Hypothalamus (tissue), 51 donors: ENCODE measurements around the gene ZNF763.
A peak's percentile ranks its signal among the peaks of the same experiment; 100 is the strongest.
"Not testable (repeated sequence)": the region's sequence is repeated elsewhere in the genome, so short reads cannot be mapped to it uniquely, and the experiment has no call there.

Experiments
- DNase-seq, 51 donors: peaks; one replicate each; lab custom pipeline; 2025; lab: John Stamatoyannopoulos, UW

ZNF763 gene

GRCh38 chr19:11970174-11970573, 5.3 kb downstream of the ZNF763 start:
- DNase-seq: no peak

DNA sequence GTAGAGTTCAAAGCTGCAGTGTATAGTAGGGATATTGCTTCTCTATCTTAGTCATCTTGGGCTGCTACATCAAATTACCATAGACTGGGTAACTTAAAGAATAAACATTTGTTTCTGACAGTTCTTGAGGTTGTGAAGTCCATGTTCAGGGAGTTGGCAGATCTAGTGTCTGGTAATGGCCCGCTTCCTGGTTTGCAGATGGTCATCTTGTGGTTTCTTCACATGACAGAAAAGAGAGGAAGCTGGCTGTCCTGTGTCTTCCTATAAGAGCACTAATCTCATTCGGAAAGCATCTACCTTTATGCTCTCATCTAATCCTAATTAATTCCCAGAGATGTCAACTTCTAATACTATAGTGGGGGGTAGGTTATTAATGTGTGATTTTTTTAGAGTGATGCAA, 6.2 kb downstream of the ZNF763 start:
- DNase-seq: peak in 1 of 51 donors; percentile 1

- DNase-seq: no peak
These were observed 8.4 kb downstream of the ZNF763 start for GRCh38 chr19:11973019-11973810.

- no peak for DNase-seq
These were observed 13.8 kb downstream of the ZNF763 start for GRCh38 chr19:11978492-11979100.

DNA sequence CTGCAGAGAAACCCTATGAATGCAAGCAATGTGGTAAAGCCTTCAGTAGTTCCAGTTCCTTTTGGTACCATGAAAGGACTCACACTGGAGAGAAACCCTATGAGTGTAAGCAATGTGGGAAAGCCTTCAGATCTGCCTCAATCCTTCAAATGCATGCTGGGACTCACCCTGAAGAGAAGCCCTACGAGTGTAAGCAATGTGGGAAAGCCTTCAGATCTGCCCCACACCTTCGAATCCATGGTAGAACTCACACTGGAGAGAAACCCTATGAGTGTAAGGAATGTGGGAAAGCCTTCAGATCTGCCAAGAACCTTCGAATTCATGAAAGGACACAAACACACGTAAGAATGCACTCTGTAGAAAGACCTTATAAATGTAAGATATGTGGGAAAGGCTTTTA, 14.7 kb downstream of the ZNF763 start:
- no peak for DNase-seq

DNA sequence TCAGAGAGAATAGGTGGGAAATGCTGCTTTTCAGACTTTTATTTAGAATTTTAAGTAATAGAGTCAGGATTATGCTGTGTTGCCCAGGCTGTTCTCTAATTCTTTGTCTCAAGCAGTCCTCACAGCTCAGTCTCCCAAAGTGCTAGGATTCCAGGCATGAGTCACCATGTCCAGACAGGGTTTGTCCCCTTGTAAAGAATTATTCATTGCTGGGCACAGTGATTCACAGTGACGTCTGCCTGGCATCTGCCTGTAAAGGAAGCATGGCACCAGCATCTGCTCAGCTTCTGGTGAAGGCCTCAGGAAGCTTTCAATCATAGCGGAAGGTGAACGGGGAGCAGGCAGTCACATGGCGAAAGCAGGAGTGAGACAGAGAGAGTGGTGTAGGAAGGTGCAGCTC, 17.7 kb downstream of the ZNF763 start:
- peak in 1 of 51 donors; percentile 1 for DNase-seq

DNA sequence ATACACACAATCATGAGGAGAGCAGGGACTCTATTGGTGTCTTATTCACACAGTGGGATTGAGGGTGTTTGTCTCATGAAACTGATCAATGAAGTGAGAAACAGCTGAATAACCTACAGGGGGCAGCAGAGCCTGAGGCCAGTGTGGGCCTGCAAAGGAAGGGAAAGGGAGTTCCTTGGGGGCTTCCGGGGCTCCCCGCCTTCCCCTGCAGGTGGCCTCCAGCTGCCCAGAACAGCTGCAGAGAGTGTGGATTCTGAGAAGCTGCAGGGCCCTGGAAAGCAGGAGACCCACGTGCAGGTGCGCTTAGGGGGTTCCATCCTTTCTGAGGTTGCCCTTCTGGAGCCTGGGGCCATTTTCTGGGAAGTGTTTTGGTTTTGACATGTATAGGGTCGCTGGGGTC, 20.1 kb downstream of the ZNF763 start:
- DNase-seq: no peak

DNA sequence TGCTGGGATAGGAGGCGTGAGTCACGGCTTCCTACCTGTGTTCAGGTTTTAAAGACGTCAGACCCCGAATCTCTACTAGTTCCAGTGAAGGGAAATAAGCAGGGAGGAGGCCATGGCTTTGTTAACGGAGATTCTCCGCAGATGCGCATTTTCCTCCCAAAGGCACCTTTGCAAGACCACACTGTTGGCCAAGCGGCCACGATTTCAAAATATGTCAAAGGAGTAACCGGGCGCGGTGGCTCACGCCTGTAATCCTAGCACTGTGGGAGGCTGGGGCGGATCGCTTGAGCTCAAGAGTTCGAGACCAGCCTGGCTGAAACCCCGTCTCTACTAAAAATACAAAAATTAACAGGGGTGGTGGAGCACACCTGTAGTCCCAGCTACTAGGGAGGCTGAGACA, 21.9 kb downstream of the ZNF763 start:
- DNase-seq: no peak

- peak; percentile 18 to 96 (median 82) for DNase-seq
These were observed 22.8 kb downstream of the ZNF763 start for GRCh38 chr19:11987405-11988281.

GRCh38 chr19:11989112-11989456, 24.2 kb downstream of the ZNF763 start:
- no peak for DNase-seq

DNA sequence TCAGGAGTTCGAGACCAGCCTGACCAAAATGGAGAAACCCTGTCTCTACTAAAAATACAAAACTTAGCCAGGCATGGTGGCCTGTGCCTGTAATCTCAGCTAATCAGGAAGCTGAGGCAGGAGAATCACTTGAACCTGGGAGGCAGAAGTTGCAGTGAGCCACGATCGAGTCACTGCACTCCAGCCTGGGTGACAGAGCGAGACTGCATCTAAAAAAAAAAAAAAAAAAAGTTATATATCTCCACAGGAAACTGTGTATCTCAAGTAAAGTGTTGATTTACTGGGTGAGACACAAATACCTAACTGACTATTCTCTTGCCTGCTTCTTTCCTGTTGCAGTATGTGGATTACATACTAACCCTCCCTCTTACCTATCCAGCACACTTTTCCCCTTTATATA, 27.1 kb downstream of the ZNF763 start:
- DNase-seq: not testable (repeated sequence)

DNA sequence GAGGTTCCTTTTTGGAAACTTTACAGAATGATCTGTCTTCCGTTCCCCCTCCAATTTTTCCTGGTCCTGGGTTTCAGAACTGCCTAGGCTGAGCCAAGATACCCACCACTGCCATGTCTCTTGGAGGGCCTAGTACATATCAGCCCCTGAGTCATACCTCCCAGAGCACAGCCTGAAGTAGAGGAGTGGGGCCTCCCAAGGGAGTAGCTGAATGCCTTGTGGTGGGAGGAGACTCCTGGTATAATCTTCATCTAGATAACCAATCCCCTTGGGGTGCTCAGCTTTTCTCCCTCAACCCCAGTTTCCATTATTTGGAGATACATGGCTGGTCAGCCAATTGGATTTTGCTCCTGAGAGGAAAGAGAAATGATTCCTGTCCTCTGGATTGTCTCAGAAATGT, 30.3 kb downstream of the ZNF763 start:
- no peak for DNase-seq

GRCh38 chr19:12000152-12000981, 35.5 kb downstream of the ZNF763 start:
- no peak for DNase-seq

GRCh38 chr19:12015015-12015752, 50.3 kb downstream of the ZNF763 start:
- DNase-seq: no peak

GRCh38 chr19:12015753-12016116, 50.9 kb downstream of the ZNF763 start:
- DNase-seq: no peak
